Activated naive CD8-positive, alpha-beta T cell treated with anti-CD3 and anti-CD28 coated beads, Interleukin-2, amount 10 ng/mL, durations not matched to agents 7 days and 5 days (primary cell): ENCODE data around the gene ACTA2. TPM values are rescaled to one million over a fixed set of nuclear protein-coding genes. Genes with fewer than 3 reads are reported as not detected.

Experiments used
- ATAC-seq: fragments of 150-1000 bp; cut with Tn5 transposase; one replicate; pipeline ENCODE4 v1.10.0; 2021; ENCODE audit warnings: low read depth, moderate library complexity
- POLR2A ChIA-PET: fragments of 350-600 bp; sonication (Branson Sonifier 250); formaldehyde crosslinking; loops from one replicate; lab custom pipeline; 2021; ENCODE audit warnings: antibody characterized with exemption; lab: Charles Lee
- DNase-seq: peaks from one replicate; pipeline ENCODE4 v3.0.0; 2021
- H3K27ac Mint-ChIP-seq: one replicate; pipeline ENCODE4 v1.8.0; 2022; ENCODE audit warnings: mild to moderate bottlenecking, mixed read lengths
- H3K27me3 Mint-ChIP-seq: one replicate; pipeline ENCODE4 v1.8.0; 2022; ENCODE audit warnings: mild to moderate bottlenecking, moderate library complexity, mixed read lengths
- H3K36me3 Mint-ChIP-seq: one replicate; pipeline ENCODE4 v1.8.0; 2021; ENCODE audit warnings: mild to moderate bottlenecking, mixed read lengths
- H3K4me1 Mint-ChIP-seq: one replicate; pipeline ENCODE4 v1.8.0; 2021; ENCODE audit warnings: mixed read lengths
- H3K4me3 Mint-ChIP-seq: one replicate; pipeline ENCODE4 v1.8.0; 2022; ENCODE audit warnings: mild to moderate bottlenecking, moderate library complexity, mixed read lengths
- H3K9me3 Mint-ChIP-seq: one replicate; pipeline ENCODE4 v1.8.0; 2021; ENCODE audit warnings: mixed read lengths
- total RNA-seq, 2 experiments: library from RNA; stranded (reverse); gene quantifications; one replicate each; pipeline ENCODE4 v1.2.3, GENCODE V29; 2021

ACTA2 gene
- total RNA-seq, 2 experiments from 2014 or later, result 11.0 to 13.8 TPM

- H3K9me3 Mint-ChIP-seq, result no peaks in the 10 kb centered on the region
- no peak for DNase-seq
- no peak for ATAC-seq
- H3K27ac Mint-ChIP-seq, result no peak overlapping the region
- H3K4me3 Mint-ChIP-seq, result no peak overlapping the region
- peaks cover 8% of the 10 kb centered on the region for H3K36me3 Mint-ChIP-seq
- peaks cover 21% of the 10 kb centered on the region for H3K4me1 Mint-ChIP-seq
- POLR2A ChIA-PET, result no interaction called here
- H3K27me3 Mint-ChIP-seq, result no peaks in the 10 kb centered on the region
Observed at GRCh38 chr10:88979153-88979562, 26.6 kb upstream of the ACTA2 start.

DNA sequence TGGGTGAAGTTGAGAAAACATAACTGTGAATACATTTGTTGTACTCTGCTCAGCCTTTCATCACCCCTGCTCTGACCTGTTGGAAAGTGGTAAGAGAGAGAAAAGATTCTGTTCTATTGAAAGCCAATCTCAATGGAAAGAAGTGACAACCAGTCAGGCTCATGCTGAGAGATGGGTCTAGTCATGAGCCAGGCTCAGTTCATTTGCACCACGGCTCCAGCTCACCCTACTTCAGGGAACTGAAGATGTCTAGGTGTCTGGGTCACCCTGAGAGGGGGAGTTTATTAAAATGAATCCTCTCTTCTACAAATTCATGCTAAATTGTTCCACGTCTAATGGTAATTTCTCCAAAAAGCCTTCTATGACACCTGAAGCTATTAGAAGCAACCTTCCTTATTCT is 25.9 kb upstream of the ACTA2 start:
- no peak overlapping the region for H3K27ac Mint-ChIP-seq
- H3K36me3 Mint-ChIP-seq, result peaks cover 5% of the 10 kb centered on the region
- H3K9me3 Mint-ChIP-seq, result no peaks in the 10 kb centered on the region
- H3K27me3 Mint-ChIP-seq, result no peaks in the 10 kb centered on the region
- DNase-seq (no peak), ATAC-seq (no peak)
- H3K4me3 Mint-ChIP-seq, result no peak overlapping the region
- POLR2A ChIA-PET, result interaction anchor here (0.5 kb wide), 1 partner anchor 22 kb away, joined by 3 read pairs; no protein-coding TSS in a partner anchor
- peaks cover 19% of the 10 kb centered on the region for H3K4me1 Mint-ChIP-seq

- H3K36me3 Mint-ChIP-seq, result peaks cover 4% of the 10 kb centered on the region
- H3K27me3 Mint-ChIP-seq, result peaks cover 3% of the 10 kb centered on the region
- POLR2A ChIA-PET, result interaction anchor here (0.7 to 3.6 kb wide), 5 partner anchors 12 to 18 kb away, joined by 3 to 39 read pairs (median 5); partner anchors contain the start of gene FAS
- no peaks in the 10 kb centered on the region for H3K9me3 Mint-ChIP-seq
- DNase-seq, result no peak
- H3K4me3 Mint-ChIP-seq, result peak overlapping the region; percentile 99
- H3K4me1 Mint-ChIP-seq, result peaks cover 21% of the 10 kb centered on the region
- peak overlapping the region; percentile 99 for H3K27ac Mint-ChIP-seq
- no peak for ATAC-seq
Observed at GRCh38 chr10:88975377-88975720, 22.8 kb upstream of the ACTA2 start.

DNA sequence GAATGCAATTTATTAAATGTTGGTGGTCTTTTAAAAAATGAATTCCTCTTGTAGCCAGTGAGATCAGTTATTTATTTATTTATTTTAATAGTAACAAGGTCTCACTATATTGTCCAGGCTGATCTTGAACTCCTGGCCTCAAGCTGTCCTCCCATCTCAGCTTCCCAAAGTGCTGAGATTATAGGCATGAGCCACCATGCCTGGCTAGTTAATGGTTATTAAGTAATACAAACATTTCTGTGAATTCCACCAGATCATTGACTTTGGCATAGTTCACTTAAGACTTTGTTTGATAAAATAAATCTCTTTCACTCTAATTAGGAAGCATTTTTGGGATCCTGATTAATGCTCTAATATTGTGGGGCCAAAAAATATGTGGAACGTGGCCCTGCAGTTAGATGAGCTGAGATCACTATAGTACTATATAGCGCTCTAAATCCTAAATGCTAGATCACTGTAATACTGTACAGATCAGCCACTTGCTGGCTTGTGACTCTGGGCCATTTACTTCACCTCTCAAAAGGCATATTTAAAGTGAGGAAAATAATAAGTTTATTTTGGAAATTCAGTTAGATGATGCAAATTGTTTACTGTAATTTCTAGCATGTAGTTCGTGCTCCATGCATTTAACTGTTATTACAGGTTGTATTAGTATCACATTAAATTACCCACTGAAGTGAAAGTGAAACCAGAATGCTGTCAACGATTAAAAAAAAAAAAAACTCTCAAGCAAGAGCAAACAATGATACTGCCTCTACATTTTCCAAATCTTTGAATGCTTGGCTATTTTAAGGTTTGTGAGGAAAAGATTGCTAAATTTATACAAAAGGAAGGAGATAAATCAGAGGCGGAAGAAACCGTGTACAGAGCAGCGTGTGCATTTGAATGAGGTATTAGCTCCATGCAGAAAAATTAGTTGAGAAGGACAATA is 22.1 kb upstream of the ACTA2 start:
- peaks cover 21% of the 10 kb centered on the region for H3K4me1 Mint-ChIP-seq
- peaks cover 4% of the 10 kb centered on the region for H3K36me3 Mint-ChIP-seq
- POLR2A ChIA-PET, result interaction anchor here (1.4 to 3.6 kb wide), 4 partner anchors 12 to 16 kb away, joined by 3 to 39 read pairs (median 11); partner anchors contain the start of gene FAS
- H3K9me3 Mint-ChIP-seq, result no peaks in the 10 kb centered on the region
- H3K27me3 Mint-ChIP-seq, result peaks cover 3% of the 10 kb centered on the region
- peak overlapping the region; percentile 99 for H3K27ac Mint-ChIP-seq
- DNase-seq (no peak), ATAC-seq (peak; percentile 76)
- H3K4me3 Mint-ChIP-seq, result peak overlapping the region; percentile 99

DNA sequence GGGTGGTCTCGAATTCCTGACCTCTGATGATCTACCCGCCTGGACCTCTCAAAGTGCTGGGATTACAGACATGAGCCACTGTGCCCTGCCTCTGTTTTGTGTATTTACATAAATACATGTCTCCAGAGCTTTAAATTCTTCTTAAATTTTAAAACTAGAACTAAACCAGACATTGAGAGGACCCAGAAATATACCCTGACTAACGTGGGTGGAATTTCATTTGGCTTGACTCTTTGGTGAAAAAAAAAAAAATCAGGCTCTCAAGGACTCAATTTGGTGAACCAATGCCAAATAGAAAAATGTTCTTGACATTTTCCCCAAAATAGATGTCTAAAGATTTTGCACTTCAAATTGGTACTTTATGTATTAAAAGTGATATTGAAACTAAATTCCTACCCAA is 21.4 kb upstream of the ACTA2 start:
- ATAC-seq, result no peak
- peaks cover 3% of the 10 kb centered on the region for H3K27me3 Mint-ChIP-seq
- POLR2A ChIA-PET, result interaction anchor here (1.8 to 3.6 kb wide), 2 partner anchors 11 to 17 kb away, joined by 5 to 39 read pairs; partner anchors contain the start of gene FAS
- no peaks in the 10 kb centered on the region for H3K9me3 Mint-ChIP-seq
- no peak overlapping the region for H3K27ac Mint-ChIP-seq
- no peak overlapping the region for H3K4me3 Mint-ChIP-seq
- H3K4me1 Mint-ChIP-seq, result peaks cover 19% of the 10 kb centered on the region
- peaks cover 6% of the 10 kb centered on the region for H3K36me3 Mint-ChIP-seq
- no peak for DNase-seq

DNA sequence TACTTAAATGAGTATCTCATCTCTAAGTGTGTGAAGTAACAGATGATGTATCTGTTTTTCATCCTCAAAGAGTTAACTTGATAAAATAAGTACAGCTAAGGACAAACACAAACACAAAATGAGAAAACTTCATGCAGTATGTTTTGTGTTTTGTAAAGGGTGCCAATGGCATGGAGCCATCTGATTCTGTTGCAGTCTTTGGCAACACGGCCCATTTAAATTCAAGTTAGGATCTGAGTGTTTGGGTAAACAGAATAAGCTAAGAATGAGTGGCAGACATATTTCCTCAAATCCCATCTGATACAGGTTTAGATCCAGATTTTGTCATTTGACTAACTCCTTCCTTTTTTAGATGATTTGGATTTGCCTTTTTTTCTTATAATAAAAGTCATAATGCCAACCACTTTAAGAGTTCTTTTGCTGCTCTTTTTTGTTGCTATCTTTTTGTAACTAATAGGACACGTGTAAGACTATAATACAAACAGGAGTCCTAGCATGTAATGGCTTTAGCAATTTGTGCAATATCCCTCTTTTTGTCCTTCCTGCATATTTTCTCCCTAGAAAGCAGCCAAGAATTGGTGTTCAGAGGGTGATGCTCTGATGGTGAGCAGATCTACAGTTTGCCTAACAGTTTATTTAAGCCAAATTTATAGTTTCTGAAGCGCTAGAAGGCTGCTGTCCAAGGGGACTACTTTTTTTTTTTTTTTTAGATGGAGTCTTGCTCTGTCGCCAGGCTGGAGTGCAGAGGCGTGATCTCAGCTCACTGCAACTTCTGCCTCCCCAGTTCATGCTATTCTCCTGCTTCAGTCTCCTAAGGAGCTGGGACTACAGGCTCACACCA is 18.9 kb upstream of the ACTA2 start:
- Mint-ChIP-seq H3K27ac (no peak overlapping the region), H3K4me3 (no peak overlapping the region), H3K9me3 (no peaks in the 10 kb centered on the region), H3K4me1 (peaks cover 18% of the 10 kb centered on the region), H3K36me3 (peaks cover 6% of the 10 kb centered on the region), H3K27me3 (peaks cover 3% of the 10 kb centered on the region)
- DNase-seq (no peak), ATAC-seq (no peak)
- POLR2A ChIA-PET, result no interaction called here

DNA sequence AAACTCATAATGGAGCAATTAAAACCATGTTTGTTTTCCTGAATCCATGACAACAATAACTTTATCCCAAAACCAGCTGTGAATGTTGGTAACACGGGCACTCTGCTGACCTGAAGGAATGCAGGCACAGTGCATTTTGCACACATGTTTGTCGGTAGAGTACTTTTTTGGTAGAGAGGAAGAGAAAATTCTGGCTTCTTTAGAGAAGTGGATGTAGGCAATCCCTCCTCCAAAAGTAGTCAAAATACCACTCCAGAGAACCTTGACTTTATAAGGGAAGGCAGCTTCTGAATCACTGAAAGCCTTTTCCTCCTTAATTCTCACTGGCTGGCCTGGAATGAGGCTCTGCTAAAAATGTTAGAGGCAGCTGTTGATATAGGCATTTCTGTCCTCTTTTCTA is 15.8 kb upstream of the ACTA2 start:
- Mint-ChIP-seq H3K27me3 (peaks cover 3% of the 10 kb centered on the region), H3K27ac (no peak overlapping the region), H3K4me1 (peaks cover 6% of the 10 kb centered on the region), H3K36me3 (peaks cover 8% of the 10 kb centered on the region), H3K9me3 (no peaks in the 10 kb centered on the region), H3K4me3 (no peak overlapping the region)
- ATAC-seq (no peak), DNase-seq (no peak)
- POLR2A ChIA-PET, result no interaction called here

DNA sequence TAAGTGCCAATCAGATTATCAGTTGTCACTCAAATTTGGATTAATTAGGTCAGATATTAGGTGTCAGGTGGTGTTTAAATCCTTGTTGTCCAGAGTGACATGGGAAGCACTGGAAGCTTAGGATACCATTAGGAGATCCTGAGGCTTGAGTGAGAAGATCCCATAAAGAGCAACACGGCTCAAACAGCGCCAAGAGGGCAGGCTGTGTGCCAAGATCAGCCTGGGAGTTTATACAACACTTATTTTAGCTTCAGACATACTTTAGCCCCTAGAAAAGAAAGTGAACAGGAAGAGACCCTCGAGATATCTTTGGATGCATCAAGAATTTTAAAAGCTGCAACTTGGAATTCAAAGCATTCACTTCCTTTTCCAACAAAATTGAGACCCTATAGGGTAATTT is 14.2 kb upstream of the ACTA2 start:
- POLR2A ChIA-PET, result no interaction called here
- H3K36me3 Mint-ChIP-seq, result peaks cover 9% of the 10 kb centered on the region
- no peak for DNase-seq

DNA sequence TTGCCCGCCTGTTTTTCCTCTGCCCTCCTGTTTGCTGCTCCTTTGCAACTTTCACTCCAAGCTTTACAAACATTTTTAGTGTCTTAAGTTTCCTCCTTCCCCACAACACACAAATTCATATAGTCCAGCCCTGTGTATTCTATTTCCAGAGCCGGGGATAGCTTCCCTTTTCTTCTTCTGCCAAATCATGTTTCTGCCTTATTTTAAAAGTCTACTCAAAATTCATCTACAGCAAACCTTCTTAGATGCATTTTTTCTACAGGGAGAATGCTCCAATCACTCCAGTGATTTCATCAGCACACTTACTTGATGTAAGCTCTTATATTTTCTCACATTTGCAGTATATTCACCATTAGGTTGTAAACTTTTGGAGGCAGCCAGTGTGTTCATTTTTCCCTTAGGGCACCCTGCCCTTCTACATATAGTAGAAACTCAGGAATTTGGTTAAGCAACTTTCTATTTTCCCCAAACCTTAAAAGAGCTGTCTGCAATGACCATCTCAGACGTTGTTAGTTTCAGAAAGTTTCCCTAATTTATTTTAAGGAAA is 12.4 kb upstream of the ACTA2 start:
- Mint-ChIP-seq H3K27me3 (no peaks in the 10 kb centered on the region), H3K36me3 (peaks cover 9% of the 10 kb centered on the region), H3K4me3 (no peak overlapping the region), H3K9me3 (no peaks in the 10 kb centered on the region), H3K4me1 (peaks cover 22% of the 10 kb centered on the region), H3K27ac (no peak overlapping the region)
- POLR2A ChIA-PET, result no interaction called here
- ATAC-seq (no peak), DNase-seq (no peak)

More for the DNA sequence above, 14.2 kb upstream of the ACTA2 start:
- H3K4me1 Mint-ChIP-seq, result peaks cover 11% of the 10 kb centered on the region
- no peaks in the 10 kb centered on the region for H3K9me3 Mint-ChIP-seq
- H3K27me3 Mint-ChIP-seq, result no peaks in the 10 kb centered on the region
- no peak overlapping the region for H3K4me3 Mint-ChIP-seq
- H3K27ac Mint-ChIP-seq, result no peak overlapping the region
- ATAC-seq, result no peak

DNA sequence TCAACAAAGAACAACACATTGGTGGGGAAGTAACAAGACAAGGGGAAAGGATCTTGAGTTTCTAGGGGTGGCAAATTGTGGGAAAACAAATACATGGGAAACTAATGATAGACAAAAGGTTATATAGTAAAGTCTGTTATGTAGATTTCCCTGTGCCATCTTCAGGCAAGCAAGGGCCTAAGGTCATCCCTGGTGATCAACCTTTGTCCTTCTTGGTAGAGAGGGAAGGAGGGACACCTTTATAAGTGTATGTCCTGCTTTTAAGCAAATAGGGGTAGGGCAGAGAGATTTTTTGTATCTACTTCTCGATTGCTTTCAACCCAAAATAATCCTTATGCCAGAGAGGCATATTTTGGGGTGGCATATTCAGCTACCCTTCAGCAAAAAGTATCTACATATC is 11.8 kb upstream of the ACTA2 start:
- DNase-seq (no peak), ATAC-seq (no peak)
- Mint-ChIP-seq H3K27me3 (no peaks in the 10 kb centered on the region), H3K4me1 (peaks cover 22% of the 10 kb centered on the region), H3K9me3 (no peaks in the 10 kb centered on the region), H3K36me3 (peaks cover 10% of the 10 kb centered on the region), H3K4me3 (no peak overlapping the region), H3K27ac (no peak overlapping the region)
- POLR2A ChIA-PET, result interaction anchor here (1.3 kb wide), 1 partner anchor 27 kb away, joined by 5 read pairs; no protein-coding TSS in a partner anchor

DNA sequence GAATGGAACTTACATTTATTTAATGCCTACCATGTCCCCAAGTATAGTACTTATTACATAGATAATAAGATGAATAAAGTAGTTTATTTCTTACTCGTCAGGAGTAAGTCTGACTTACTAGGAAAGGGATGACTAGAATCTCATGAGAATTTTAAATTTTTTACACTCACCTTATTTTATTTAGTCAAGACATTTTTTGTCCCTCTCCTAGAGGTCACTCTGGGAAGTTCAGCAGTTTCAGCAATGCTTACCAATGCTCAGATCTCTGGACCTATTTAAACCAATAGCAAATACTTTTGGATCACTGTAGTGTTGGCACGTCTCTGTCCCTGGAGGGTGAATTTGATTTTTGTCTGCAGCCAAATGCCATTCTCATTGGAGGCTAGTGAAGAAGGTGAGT is 10.7 kb upstream of the ACTA2 start:
- DNase-seq, result no peak
- H3K9me3 Mint-ChIP-seq, result no peaks in the 10 kb centered on the region
- H3K27ac Mint-ChIP-seq, result no peak overlapping the region
- peaks cover 10% of the 10 kb centered on the region for H3K36me3 Mint-ChIP-seq
- H3K4me3 Mint-ChIP-seq, result no peak overlapping the region
- ATAC-seq, result no peak
- no peaks in the 10 kb centered on the region for H3K27me3 Mint-ChIP-seq
- POLR2A ChIA-PET, result interaction anchor here (1.0 to 1.6 kb wide), 3 partner anchors 12 to 28 kb away, joined by 3 to 5 read pairs (median 5); no protein-coding TSS in a partner anchor
- H3K4me1 Mint-ChIP-seq, result peaks cover 22% of the 10 kb centered on the region

GRCh38 chr10:88962336-88962735 is 9.8 kb upstream of the ACTA2 start:
- Mint-ChIP-seq H3K4me1 (peaks cover 25% of the 10 kb centered on the region), H3K27me3 (no peaks in the 10 kb centered on the region), H3K9me3 (no peaks in the 10 kb centered on the region), H3K36me3 (peaks cover 10% of the 10 kb centered on the region), H3K4me3 (peak overlapping the region; percentile 69), H3K27ac (peak overlapping the region; percentile 65)
- peak; percentile 93 for ATAC-seq
- no peak for DNase-seq
- POLR2A ChIA-PET, result interaction anchor here (0.6 to 1.6 kb wide), 5 partner anchors 13 to 207 kb away, joined by 3 to 9 read pairs (median 5); partner anchors contain the start of gene FAS

DNA sequence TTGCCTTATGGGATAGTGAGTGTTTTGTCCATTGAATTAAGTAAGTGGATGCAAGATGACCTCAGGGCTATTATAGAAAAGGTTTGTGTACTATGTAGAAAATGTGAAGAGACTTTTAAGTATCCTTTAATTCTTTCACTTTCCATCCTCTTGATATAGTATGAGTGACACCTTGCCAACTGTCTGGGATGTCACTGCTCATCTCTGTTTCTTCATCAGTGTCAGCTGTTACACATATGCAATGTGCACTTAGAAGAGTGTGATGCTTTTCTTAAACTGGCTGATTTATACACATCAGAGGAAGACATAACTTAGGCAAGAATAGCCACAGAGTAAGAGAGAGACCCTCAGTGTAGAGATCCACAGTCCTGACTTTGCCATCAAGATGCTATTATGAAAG is 8.7 kb upstream of the ACTA2 start:
- DNase-seq (no peak), ATAC-seq (peak; percentile 54)

More for the DNA sequence above, 8.7 kb upstream of the ACTA2 start:
- Mint-ChIP-seq H3K9me3 (no peaks in the 10 kb centered on the region), H3K4me1 (peaks cover 25% of the 10 kb centered on the region), H3K27me3 (no peaks in the 10 kb centered on the region), H3K36me3 (peaks cover 10% of the 10 kb centered on the region), H3K27ac (no peak overlapping the region), H3K4me3 (no peak overlapping the region)
- POLR2A ChIA-PET, result interaction anchor here (1.0 to 1.2 kb wide), 2 partner anchors 15 to 29 kb away, joined by 3 read pairs; no protein-coding TSS in a partner anchor
